Heart left ventricle (tissue), 16 donors: ENCODE results near the gene ADCY9. TPM values are rescaled to one million over a fixed set of nuclear protein-coding genes. Genes with fewer than 3 reads are reported as not detected.
"Not testable (repeated sequence)": the region's sequence is repeated elsewhere in the genome, so short reads cannot be mapped to it uniquely, and the experiment has no call there.

Source experiments
- ATAC-seq, 4 donors: fragments of 200-7000 bp; cut with Tn5 transposase; one replicate each; pipeline ENCODE4 v1.9.1; 2020 to 2022; ENCODE audit warnings: moderate library complexity in 4 of 4, mild to moderate bottlenecking in 3 of 4, moderate number of reproducible peaks in 1 of 4
- DNase-seq, 5 donors: peaks; one replicate each; pipeline ENCODE4 v3.0.0-alpha.2; 2020
- H3K27ac ChIP-seq, 12 donors: fragments of 200-600 bp; sonication (generic) in 4 of 12; one replicate each; pipeline versions ENCODE4 v1.5.0 to v1.8.0; 2016 to 2022; ENCODE audit warnings: mild to moderate bottlenecking in 2 of 12
- H3K27me3 ChIP-seq, 9 donors: fragments of 200-600 bp; sonication (generic) in 2 of 9; one replicate each; pipeline versions ENCODE4 v1.5.1 to v1.8.0; 2016 to 2022; ENCODE audit warnings: mild to moderate bottlenecking in 3 of 9
- H3K36me3 ChIP-seq, 9 donors: fragments of 200-600 bp; sonication (generic) in 2 of 9; one replicate each; pipeline versions ENCODE4 v1.5.0 to v1.8.0; 2018 to 2022; ENCODE audit warnings: mild to moderate bottlenecking in 2 of 9
- H3K4me1 ChIP-seq, 12 donors: fragments of 200-600 bp; sonication (generic) in 4 of 12; one replicate each; pipeline versions ENCODE4 v1.5.0 to v1.8.0; 2016 to 2022; ENCODE audit warnings: mild to moderate bottlenecking in 3 of 12
- H3K4me3 ChIP-seq, 12 donors: fragments of 200-600 bp; sonication (generic) in 4 of 12; one replicate each; pipeline versions ENCODE4 v1.5.0 to v1.8.0; 2017 to 2022; ENCODE audit warnings: mild to moderate bottlenecking in 9 of 12, moderate library complexity in 4 of 12
- H3K9me3 ChIP-seq, 12 donors: fragments of 200-600 bp; sonication (generic) in 4 of 12; one replicate each; pipeline versions ENCODE4 v1.5.0 to v1.8.0; 2016 to 2022; ENCODE audit warnings: mild to moderate bottlenecking in 1 of 12
- CTCF ChIP-seq, 12 donors: fragments of 200-600 bp; sonication (generic) in 4 of 12; IDR thresholded peaks; one replicate each; pipeline versions ENCODE4 v1.5.0 to v1.8.0; 2018 to 2022; ENCODE audit warnings: antibody characterized with exemption in 12 of 12, mild to moderate bottlenecking in 5 of 12
- POLR2A ChIP-seq, 2 donors: fragments of 450-650 bp; IDR thresholded peaks; one replicate each; pipeline ENCODE4 v1.6.1; 2017; ENCODE audit warnings: antibody characterized with exemption in 2 of 2, mild to moderate bottlenecking in 2 of 2, moderate library complexity in 2 of 2
- WGBS, 4 donors: extraction: QIAGEN DNeasy Blood & Tissue Kit in 2 of 4; methylation state at CpG; one replicate each; pipeline versions ENCODE4 v1.1.5 to v1.1.7; 2013 to 2018; 5-methylcytosine and 5-hydroxymethylcytosine counted together
- intact Hi-C, 10 donors: fragments of 100-400 bp; cut with DNase I; formaldehyde crosslinking; loops; one replicate each; pipeline versions ENCODE4 v1.11.1 to v1.14.2; 2022
- polyA plus RNA-seq, 2 donors: library from polyadenylated mRNA; stranded (reverse); fragments of 200-250 nt; gene quantifications; one replicate each; pipeline ENCODE4 v1.2.3, GENCODE V29; 2013
- total RNA-seq, 9 donors: library from RNA; depleted of rRNA in 2 of 9; stranded (reverse); fragments of >200 nt in 2 of 9; fragmentation: NEBNext Ultra II Directional in 3 of 9; extraction: Animal tissue kit (Norgen Biotek cat#: 25700) in 3 of 9; gene quantifications; one replicate each; pipeline versions ENCODE4 v1.1.0 to v1.2.4, GENCODE V29; 2016 to 2023
- donor health status: ischemic (EF 13 %, LVEDD 7.1; RV severe dilation, severe dysfunction).
- donor health status: healthy with polysubstance abuse.
- donor health status: DM: no; HTN: yes; CAD: no.
- donor health status: DM: no; HTN: no; CAD: no.
- donor health status: ischemic (EF 25% LVEDD 6.9; RV normal size, moderate dysfunction).
- donor health status: ischemic (EF 25% LVEDD 5.7; RV mildly dilated, moderate dysfunction).
- donor health status: healthy.
- donor health status: DM: yes; HTN: yes; CAD: no.
- donor health status: ischemic (EF 35%, LVEDD 5.7; RV mildly dilated, moderate dysfunction).
- donor health status: nonischemic (EF 11% LVEDD 7.7; RV severe dilation, severe dysfunction).
- donor health status: DM: yes; HTN: yes; CAD: no.
- donor health status: PGD.
- donor health status: ischemic (EF 29% LVEDD 5.4; RV normal size, mild dysfunction).
- donor health status: nonischemic (EF 23%, LVEDD 6.1; RV moderate dilation, normal function).

The ADCY9 gene
- total and polyA plus RNA-seq, 11 donors, result 11.8 to 85.8 (median 45.0) TPM

GRCh38 chr16:4042581-4042980 is 73.7 kb downstream of the ADCY9 start:
- no peak for TF ChIP-seq CTCF (IDR thresholded peaks at IDR 0.05)
- no peak for TF ChIP-seq POLR2A (IDR thresholded peaks at IDR 0.05)
- no peak for ATAC-seq
- no peaks in the 10 kb centered on the region for H3K27me3 ChIP-seq

GRCh38 chr16:4038448-4038847 is 77.8 kb downstream of the ADCY9 start:
- H3K27ac ChIP-seq, result no peak overlapping the region
- TF ChIP-seq CTCF (IDR thresholded peaks at IDR 0.05), result no peak
- no peak for TF ChIP-seq POLR2A (IDR thresholded peaks at IDR 0.05)
- no peaks in the 10 kb centered on the region for H3K9me3 ChIP-seq
- no peaks in the 10 kb centered on the region for H3K36me3 ChIP-seq
- DNase-seq, result no peak
- H3K27me3 ChIP-seq, result no peaks in the 10 kb centered on the region
- WGBS, 4 donors, result 93 to 97% (median 95%) methylated on average over 7 of the region's 7 CpGs
- intact Hi-C loops, result no loop called here
- H3K4me1 ChIP-seq, result peaks cover 0 to 8% (median 0%) of the 10 kb centered on the region in 12 donors
- no peak for ATAC-seq
- H3K4me3 ChIP-seq, result no peak overlapping the region

More at GRCh38 chr16:4042581-4042980, 73.7 kb downstream of the ADCY9 start:
- intact Hi-C loops, result loop anchor here in 1 of 10 donors (10.0 kb wide), 1 partner anchor 52 kb away; no protein-coding TSS in a partner anchor
- Histone ChIP-seq H3K4me3 (no peak overlapping the region), H3K9me3 (no peaks in the 10 kb centered on the region), H3K4me1 (peaks cover 0 to 16% (median 7%) of the 10 kb centered on the region in 12 donors), H3K36me3 (no peaks in the 10 kb centered on the region), H3K27ac (no peak overlapping the region)
- WGBS, 4 donors, result 90 to 93% (median 91%) methylated on average over 11 of the region's 11 CpGs
- DNase-seq, result no peak

GRCh38 chr16:4036952-4037351 is 79.3 kb downstream of the ADCY9 start:
- H3K4me1 ChIP-seq, ATAC-seq, H3K27me3 ChIP-seq, H3K9me3 ChIP-seq, H3K27ac ChIP-seq, DNase-seq, H3K36me3 ChIP-seq, intact Hi-C loops, H3K4me3 ChIP-seq: not testable (repeated sequence)
- 94 to 98% (median 97%) methylated on average over 3 of the region's 3 CpGs for WGBS, 4 donors

- intact Hi-C loops, result no loop called here
- Histone ChIP-seq H3K9me3 (no peaks in the 10 kb centered on the region), H3K27ac (no peak overlapping the region), H3K4me3 (no peak overlapping the region), H3K4me1 (peaks cover 0 to 7% (median 0%) of the 10 kb centered on the region in 12 donors), H3K36me3 (peaks cover 0 to 2% (median 0%) of the 10 kb centered on the region in 9 donors), H3K27me3 (no peaks in the 10 kb centered on the region)
- WGBS, 4 donors, result 73 to 85% (median 78%) methylated on average over 4 of the region's 4 CpGs
- TF ChIP-seq CTCF (IDR thresholded peaks at IDR 0.05) (no peak), POLR2A (IDR thresholded peaks at IDR 0.05) (no peak)
- no peak for ATAC-seq
- no peak for DNase-seq
Observed at GRCh38 chr16:4034963-4035362, 81.3 kb downstream of the ADCY9 start.

- H3K27me3 ChIP-seq, result no peaks in the 10 kb centered on the region
- peaks cover 0 to 2% (median 0%) of the 10 kb centered on the region in 9 donors for H3K36me3 ChIP-seq
- ATAC-seq (no peak), DNase-seq (no peak)
- no peak overlapping the region for H3K4me3 ChIP-seq
- H3K4me1 ChIP-seq, result peaks cover 0 to 7% (median 0%) of the 10 kb centered on the region in 12 donors
- intact Hi-C loops, result no loop called here
- H3K9me3 ChIP-seq, result no peaks in the 10 kb centered on the region
- TF ChIP-seq CTCF (IDR thresholded peaks at IDR 0.05), result no peak
- TF ChIP-seq POLR2A (IDR thresholded peaks at IDR 0.05), result no peak
- 94 to 98% (median 97%) methylated on average over 10 of the region's 10 CpGs for WGBS, 4 donors
- no peak overlapping the region for H3K27ac ChIP-seq
Observed at GRCh38 chr16:4033951-4034350, 82.3 kb downstream of the ADCY9 start.
